ENCODE results near the gene FBXL7. TPM values are rescaled to one million over a fixed set of nuclear protein-coding genes. Genes with fewer than 3 reads are reported as not detected.

The FBXL7 gene
- total and polyA plus RNA-seq, 2 of the 8 experiments (the other 6 are each of a cell fraction or from before 2014, with no cell fraction given): 17.7 to 17.8 TPM

GRCh38 chr5:15731699-15732098 is 231.7 kb downstream of the FBXL7 start:
- peaks cover 0 to 9% of the 10 kb centered on the region in 2 experiments; a peak in 2 of 4 replicates for H3K79me2 ChIP-seq (ENCODE audit: control insufficient read depth in 1 of 2, insufficient read depth in 2 of 2, low read length in 2 of 2)
- peaks cover 6 to 8% of the 10 kb centered on the region in 2 experiments; a peak in 3 of 4 replicates for H3K9me3 ChIP-seq (ENCODE audit: insufficient read depth in 2 of 2, low read depth in 1 of 2, low read length in 1 of 2)
- H2BK15ac ChIP-seq (ENCODE audit: low read length): no peak overlapping the region
- ChIA-PET POLR2A (ENCODE audit: partially characterized antibody) (interaction anchor here (0.6 kb wide), 1 partner anchor 23 kb away, joined by 3 read pairs; no protein-coding TSS in a partner anchor), CTCF (ENCODE audit: partially characterized antibody) (no interaction called here)
- H2BK12ac ChIP-seq (ENCODE audit: low read depth, low read length): no peak overlapping the region
- H3K4me2 ChIP-seq (ENCODE audit: insufficient read depth in 1 of 2, low read depth in 2 of 2, low read length in 2 of 2): no peak overlapping the region
- no peak overlapping the region for H2BK20ac ChIP-seq (ENCODE audit: low read length)
- H3K27ac ChIP-seq (ENCODE audit: low read depth, low read length): no peak overlapping the region
- H3K9ac ChIP-seq (replicated peaks in 1 of 4; ENCODE audit: extremely low read depth in 1 of 4, low read depth in 3 of 4, low read length in 3 of 4): no peak overlapping the region
- H3K23me2 ChIP-seq (ENCODE audit: low read depth, low read length): no peaks in the 10 kb centered on the region
- H2BK5ac ChIP-seq (ENCODE audit: low read depth, low read length): no peak overlapping the region
- H2AK5ac ChIP-seq (ENCODE audit: low read depth, low read length): no peak overlapping the region
- DNase-seq (ENCODE audit: low read depth in 1 of 2, low spot score in 2 of 2) (no peak), FAIRE-seq (no peak)
- no peak overlapping the region for H3K4me3 ChIP-seq (ENCODE audit: extremely low read depth in 1 of 4, insufficient read depth in 2 of 4, low read depth in 3 of 4, low read length in 4 of 4)
- no peak overlapping the region for H3K18ac ChIP-seq (ENCODE audit: extremely low read depth, low read length)
- H3K56ac ChIP-seq (replicated peaks; ENCODE audit: insufficient read length, low read depth, low read length): no peak overlapping the region
- H3K4ac ChIP-seq (replicated peaks; ENCODE audit: insufficient read length, low read depth, low read length): no peak overlapping the region
- H3K79me1 ChIP-seq (ENCODE audit: low read depth, low read length): no peaks in the 10 kb centered on the region
- 97% methylated on average over 4 of the region's 4 CpGs; no CpG with 5 or more reads in 1 of the 2 experiments for WGBS, 2 experiments (ENCODE audit: extremely low coverage in 1 of 2, insufficient coverage in 1 of 2, insufficient read length in 1 of 2, insufficient replicate concordance in 2 of 2, low coverage in 1 of 2, low lambda C conversion rate in 2 of 2, missing lambda C conversion rate in 1 of 2)
- H4K8ac ChIP-seq (ENCODE audit: extremely low read depth, insufficient read depth, low read length): no peak overlapping the region
- H3K14ac ChIP-seq (ENCODE audit: insufficient read length): no peak overlapping the region
- no peak overlapping the region for H2AFZ ChIP-seq (ENCODE audit: low read length)
- no peak overlapping the region for H4K5ac ChIP-seq (ENCODE audit: insufficient read length, low read depth, low read length)
- H4K20me1 ChIP-seq (replicated peaks in 1 of 2; ENCODE audit: control insufficient read depth in 1 of 2, insufficient read depth in 2 of 2, low read length in 2 of 2): no peaks in the 10 kb centered on the region
- no peak overlapping the region for H4K91ac ChIP-seq (replicated peaks; ENCODE audit: insufficient read length, low read length)
- no peak overlapping the region for H3K23ac ChIP-seq (ENCODE audit: insufficient read length)
- no peaks in the 10 kb centered on the region for H3K4me1 ChIP-seq (replicated peaks in 1 of 4; ENCODE audit: control insufficient read depth in 3 of 4, insufficient read depth in 4 of 4, low read length in 3 of 4)
- no peaks in the 10 kb centered on the region for H3K27me3 ChIP-seq (replicated peaks in 1 of 4; ENCODE audit: control insufficient read depth in 3 of 4, extremely low read depth in 1 of 4, insufficient read depth in 3 of 4, low read length in 3 of 4)
- no peak overlapping the region for H2BK120ac ChIP-seq (replicated peaks; ENCODE audit: low read depth, low read length)
- H3K36me3 ChIP-seq (ENCODE audit: control insufficient read depth in 2 of 4, insufficient read depth in 4 of 4, low read length in 3 of 4): no peaks in the 10 kb centered on the region; a peak in 1 of 8 replicates
- no peak for TF ChIP-seq POLR2A (IDR thresholded peaks at IDR 0.05; ENCODE audit: control extremely low read depth in 1 of 2, low read depth in 2 of 2, low read length in 2 of 2)
- no peak for TF ChIP-seq POU5F1 (IDR thresholded peaks at IDR 0.05; ENCODE audit: low read depth, low read length)
- TF ChIP-seq KDM5A (IDR thresholded peaks at IDR 0.05; ENCODE audit: low read length): no peak
- no peak for TF ChIP-seq SP4 (IDR thresholded peaks at IDR 0.05; ENCODE audit: low read length)
- no peak for TF ChIP-seq SAP30 (IDR thresholded peaks at IDR 0.05; ENCODE audit: insufficient read depth, insufficient replicate concordance, low read length)
- no peak for TF ChIP-seq EGR1 (IDR thresholded peaks at IDR 0.05; ENCODE audit: borderline replicate concordance, low read depth, low read length)
- no peak for TF ChIP-seq RNF2 (IDR thresholded peaks at IDR 0.05; ENCODE audit: borderline replicate concordance, low read depth, low read length, missing control alignments, poor library complexity, severe bottlenecking)
- no peak for TF ChIP-seq CREB1 (IDR thresholded peaks at IDR 0.05)
- no peak for TF ChIP-seq ZNF274 (IDR thresholded peaks at IDR 0.05; ENCODE audit: borderline replicate concordance, extremely low read depth, low read length)
- TF ChIP-seq PHF8 (conservative IDR thresholded peaks at IDR 0.05; ENCODE audit: low read depth, low read length): no peak
- TF ChIP-seq TEAD4 (IDR thresholded peaks at IDR 0.05; ENCODE audit: low read depth, low read length): no peak
- TF ChIP-seq JUND (IDR thresholded peaks at IDR 0.05; ENCODE audit: low read length): no peak
- TF ChIP-seq USF2 (IDR thresholded peaks at IDR 0.05; ENCODE audit: low read length): no peak
- TF ChIP-seq CTBP2 (IDR thresholded peaks at IDR 0.05; ENCODE audit: borderline replicate concordance, insufficient read depth, insufficient read length, low read length): no peak

Measured in H1 (cell line).